HG02973 (cell line): ENCODE measurements around the gene DACH2.

Experiments
- ATAC-seq: cut with Tn5 transposase; IDR thresholded peaks from one replicate; pipeline ENCODE4 v1.9.1; 2021; ENCODE audit warnings: moderate library complexity; ENCODE audit not compliant: unreplicated experiment

DACH2 gene

GRCh38 chrX:86295293-86295692, 147.0 kb downstream of the DACH2 start:
- ATAC-seq, result no peak

GRCh38 chrX:86322913-86323312, 174.7 kb downstream of the DACH2 start:
- ATAC-seq, result no peak

- no peak for ATAC-seq
These were observed 180.9 kb downstream of the DACH2 start for GRCh38 chrX:86329174-86329573.

- ATAC-seq, result no peak
These were observed 200.4 kb downstream of the DACH2 start for GRCh38 chrX:86348669-86349068.

GRCh38 chrX:86349115-86349514, 200.9 kb downstream of the DACH2 start:
- ATAC-seq, result no peak

- no peak for ATAC-seq
These were observed 221.8 kb downstream of the DACH2 start for GRCh38 chrX:86369847-86370630.

GRCh38 chrX:86370927-86371326, 222.7 kb downstream of the DACH2 start:
- ATAC-seq, result no peak

- ATAC-seq, result no peak
These were observed 231.0 kb downstream of the DACH2 start for GRCh38 chrX:86379209-86379608.

GRCh38 chrX:86383681-86384540, 235.7 kb downstream of the DACH2 start:
- no peak for ATAC-seq

GRCh38 chrX:86407371-86407770, 259.1 kb downstream of the DACH2 start:
- no peak for ATAC-seq

GRCh38 chrX:86421771-86422170, 273.5 kb downstream of the DACH2 start:
- no peak for ATAC-seq

GRCh38 chrX:86436116-86436515, 287.9 kb downstream of the DACH2 start:
- ATAC-seq, result no peak

- no peak for ATAC-seq
These were observed 307.2 kb downstream of the DACH2 start for GRCh38 chrX:86455495-86455894.

- ATAC-seq, result no peak
These were observed 312.5 kb downstream of the DACH2 start for GRCh38 chrX:86460760-86461159.

GRCh38 chrX:86504297-86504696, 356.0 kb downstream of the DACH2 start:
- no peak for ATAC-seq

- ATAC-seq, result no peak
These were observed 359.1 kb downstream of the DACH2 start for GRCh38 chrX:86507331-86507730.

GRCh38 chrX:86579777-86580176, 431.5 kb downstream of the DACH2 start:
- no peak for ATAC-seq

GRCh38 chrX:86604607-86605006, 456.4 kb downstream of the DACH2 start:
- ATAC-seq, result no peak

GRCh38 chrX:86696951-86697350, 548.7 kb downstream of the DACH2 start:
- ATAC-seq, result no peak

- no peak for ATAC-seq
These were observed 563.4 kb downstream of the DACH2 start for GRCh38 chrX:86711531-86712180.

GRCh38 chrX:86714441-86714840, 566.2 kb downstream of the DACH2 start:
- no peak for ATAC-seq

GRCh38 chrX:86724277-86724676, 576.0 kb downstream of the DACH2 start:
- ATAC-seq, result no peak
